ENCODE data around the gene ZBTB40. TPM values are rescaled to one million over a fixed set of nuclear protein-coding genes. Genes with fewer than 3 reads are reported as not detected.

The ZBTB40 gene
- total RNA-seq, 2 donors from 2014 or later, result 26.8 to 34.5 TPM

GRCh38 chr1:22575532-22576149 lies 124.0 kb downstream of the ZBTB40 start:
- peaks cover 3% of the 10 kb centered on the region for H3K4me1 Mint-ChIP-seq
- ATAC-seq, result no peak
- no peak overlapping the region for H3K27ac Mint-ChIP-seq
- DNase-seq, result no peak
- H3K27me3 Mint-ChIP-seq, result peaks cover 24% of the 10 kb centered on the region
- no peaks in the 10 kb centered on the region for H3K36me3 Mint-ChIP-seq (ENCODE audit: low read depth)
- H3K9me3 ChIP-seq (ENCODE audit: control insufficient read depth, low read length, poor library complexity, severe bottlenecking), result no peaks in the 10 kb centered on the region
- H3K4me3 Mint-ChIP-seq, result no peak overlapping the region

GRCh38 chr1:22576150-22576544 lies 124.5 kb downstream of the ZBTB40 start:
- DNase-seq, result no peak
- no peak for ATAC-seq
- H3K27ac Mint-ChIP-seq, result no peak overlapping the region
- H3K9me3 ChIP-seq (ENCODE audit: control insufficient read depth, low read length, poor library complexity, severe bottlenecking), result no peaks in the 10 kb centered on the region
- peaks cover 20% of the 10 kb centered on the region for H3K27me3 Mint-ChIP-seq
- no peak overlapping the region for H3K4me3 Mint-ChIP-seq
- no peaks in the 10 kb centered on the region for H3K36me3 Mint-ChIP-seq (ENCODE audit: low read depth)
- H3K4me1 Mint-ChIP-seq, result peaks cover 3% of the 10 kb centered on the region

GRCh38 chr1:22576617-22577016 lies 125.0 kb downstream of the ZBTB40 start:
- no peak for ATAC-seq

GRCh38 chr1:22578732-22579361 lies 127.2 kb downstream of the ZBTB40 start:
- Mint-ChIP-seq H3K27me3 (peaks cover 17% of the 10 kb centered on the region), H3K4me1 (peaks cover 3% of the 10 kb centered on the region), H3K27ac (no peak overlapping the region), H3K36me3 (ENCODE audit: low read depth) (no peaks in the 10 kb centered on the region), H3K4me3 (no peak overlapping the region)
- DNase-seq (no peak), ATAC-seq (no peak)
- H3K9me3 ChIP-seq (ENCODE audit: control insufficient read depth, low read length, poor library complexity, severe bottlenecking), result no peaks in the 10 kb centered on the region

More at GRCh38 chr1:22576617-22577016, 125.0 kb downstream of the ZBTB40 start:
- Mint-ChIP-seq H3K27ac (no peak overlapping the region), H3K27me3 (peaks cover 20% of the 10 kb centered on the region), H3K4me1 (peaks cover 3% of the 10 kb centered on the region), H3K36me3 (ENCODE audit: low read depth) (no peaks in the 10 kb centered on the region), H3K4me3 (no peak overlapping the region)
- H3K9me3 ChIP-seq (ENCODE audit: control insufficient read depth, low read length, poor library complexity, severe bottlenecking), result no peaks in the 10 kb centered on the region
- DNase-seq, result no peak

GRCh38 chr1:22579541-22580155 lies 128.0 kb downstream of the ZBTB40 start:
- H3K27me3 Mint-ChIP-seq, result peaks cover 14% of the 10 kb centered on the region
- H3K9me3 ChIP-seq (ENCODE audit: control insufficient read depth, low read length, poor library complexity, severe bottlenecking), result no peaks in the 10 kb centered on the region
- peaks cover 3% of the 10 kb centered on the region for H3K4me1 Mint-ChIP-seq
- H3K4me3 Mint-ChIP-seq, result no peak overlapping the region
- no peak for ATAC-seq
- no peak for DNase-seq
- H3K36me3 Mint-ChIP-seq (ENCODE audit: low read depth), result no peaks in the 10 kb centered on the region
- H3K27ac Mint-ChIP-seq, result no peak overlapping the region

Other genes with a start within 250 kb of the ZBTB40 start
- not detected for gene EPHA8, start 111.6 kb downstream of the ZBTB40 start, total RNA-seq
- not detected for gene C1QA, start 184.8 kb downstream of the ZBTB40 start, total RNA-seq
- not detected for gene C1QC, start 191.8 kb downstream of the ZBTB40 start, total RNA-seq
- gene C1QB, start 201.4 kb downstream of the ZBTB40 start, total RNA-seq, result not detected